Right atrium auricular region (tissue), 2 donors: ENCODE data around the gene WDR45B. TPM values are rescaled to one million over a fixed set of nuclear protein-coding genes. Genes with fewer than 3 reads are reported as not detected.
A peak's percentile ranks its signal among the peaks of the same experiment; 100 is the strongest.

Source experiments
- DNase-seq: peaks from one replicate; pipeline ENCODE4 v3.0.0-alpha.2; 2019; ENCODE audit warnings: low spot score
- H3K27ac ChIP-seq, 2 donors: fragments of 200-600 bp; sonication (generic); 1 replicate in 1 of 2; 2 replicates in 1 of 2; pipeline ENCODE4 v1.5.1; 2016 to 2019
- H3K27me3 ChIP-seq, 2 donors: fragments of 200-600 bp; sonication (generic); one replicate each; pipeline versions ENCODE4 v1.5.1 to v1.6.0; 2017 to 2019
- H3K36me3 ChIP-seq: fragments of 200-600 bp; sonication (generic); one replicate; pipeline ENCODE4 v1.5.1; 2016
- H3K4me1 ChIP-seq, 2 donors: fragments of 200-600 bp; sonication (generic); one replicate each; pipeline versions ENCODE4 v1.5.1 to v1.6.0; 2017 to 2019
- H3K4me3 ChIP-seq, 2 donors: fragments of 200-600 bp; sonication (generic); 1 replicate in 1 of 2; 2 replicates in 1 of 2; pipeline ENCODE4 v1.5.1; 2017 to 2019; ENCODE audit warnings: mild to moderate bottlenecking in 1 of 2, moderate library complexity in 1 of 2
- H3K9me3 ChIP-seq, 2 donors: fragments of 200-600 bp; sonication (generic); one replicate each; pipeline ENCODE4 v1.5.1; 2019
- CTCF ChIP-seq, 2 donors: fragments of 200-600 bp; sonication (generic); IDR thresholded peaks; one replicate each; pipeline ENCODE4 v1.5.1; 2019; ENCODE audit warnings: antibody characterized with exemption in 2 of 2
- total RNA-seq, 2 donors: library from RNA; depleted of rRNA; stranded (reverse); fragments of >200 nt; gene quantifications; one replicate each; pipeline ENCODE4 v1.1.0, GENCODE V29; 2016

Gene WDR45B
- total RNA-seq, 2 donors from 2014 or later = 41.2 to 46.4 TPM

GRCh38 chr17:82592767-82593589, 55.3 kb downstream of the WDR45B start:
- Histone ChIP-seq H3K27ac (peak overlapping the region; percentile 89 to 93), H3K36me3 (peaks cover 22% of the 10 kb centered on the region), H3K9me3 (no peaks in the 10 kb centered on the region), H3K27me3 (no peaks in the 10 kb centered on the region), H3K4me1 (peaks cover 2 to 43% of the 10 kb centered on the region in 2 donors), H3K4me3 (peak overlapping the region; percentile 48 to 60)
- DNase-seq = peak; percentile 81
- TF ChIP-seq CTCF (IDR thresholded peaks at IDR 0.05) = no peak

- Histone ChIP-seq H3K27me3 (no peaks in the 10 kb centered on the region), H3K4me1 (peaks cover 2 to 43% of the 10 kb centered on the region in 2 donors), H3K27ac (peak overlapping the region; percentile 89 to 93), H3K4me3 (peak overlapping the region in 1 of 2 donors; percentile 60), H3K9me3 (no peaks in the 10 kb centered on the region), H3K36me3 (peaks cover 28% of the 10 kb centered on the region)
- TF ChIP-seq CTCF (IDR thresholded peaks at IDR 0.05) = no peak
- DNase-seq = no peak
Measured at GRCh38 chr17:82592289-82592766, 55.9 kb downstream of the WDR45B start.

- DNase-seq = no peak
- peaks cover 24% of the 10 kb centered on the region for H3K36me3 ChIP-seq
- no peak overlapping the region for H3K4me3 ChIP-seq
- no peak for TF ChIP-seq CTCF (IDR thresholded peaks at IDR 0.05)
- peaks cover 2 to 43% of the 10 kb centered on the region in 2 donors for H3K4me1 ChIP-seq
- H3K9me3 ChIP-seq = no peaks in the 10 kb centered on the region
- H3K27me3 ChIP-seq = no peaks in the 10 kb centered on the region
- peak overlapping the region; percentile 89 to 93 for H3K27ac ChIP-seq
Measured at GRCh38 chr17:82590881-82591539, 57.2 kb downstream of the WDR45B start.

- peaks cover 2 to 43% of the 10 kb centered on the region in 2 donors for H3K4me1 ChIP-seq
- no peak for DNase-seq
Measured at GRCh38 chr17:82590216-82590615, 58.0 kb downstream of the WDR45B start.

GRCh38 chr17:82589851-82590180, 58.4 kb downstream of the WDR45B start:
- peak overlapping the region; percentile 16 to 89 for H3K27ac ChIP-seq
- H3K36me3 ChIP-seq = peaks cover 22% of the 10 kb centered on the region
- no peak for DNase-seq
- H3K27me3 ChIP-seq = no peaks in the 10 kb centered on the region
- no peak for TF ChIP-seq CTCF (IDR thresholded peaks at IDR 0.05)
- H3K9me3 ChIP-seq = no peaks in the 10 kb centered on the region
- peaks cover 2 to 43% of the 10 kb centered on the region in 2 donors for H3K4me1 ChIP-seq
- H3K4me3 ChIP-seq = no peak overlapping the region

More at GRCh38 chr17:82590216-82590615, 58.0 kb downstream of the WDR45B start:
- TF ChIP-seq CTCF (IDR thresholded peaks at IDR 0.05) = no peak
- Histone ChIP-seq H3K27me3 (no peaks in the 10 kb centered on the region), H3K9me3 (no peaks in the 10 kb centered on the region), H3K27ac (peak overlapping the region in 1 of 2 donors; percentile 89), H3K4me3 (no peak overlapping the region), H3K36me3 (peaks cover 18% of the 10 kb centered on the region)
